Neural cell (in vitro differentiated cells): ENCODE results near the gene LAG3. TPM values are rescaled to one million over a fixed set of nuclear protein-coding genes. Genes with fewer than 3 reads are reported as not detected.

Experiments
- H2AFZ ChIP-seq: fragments of 200-600, 300-800 bp; sonication (generic), shearing (Covaris generic); 2 replicates; pipeline ENCODE4 v1.6.0; 2014; ENCODE audit warnings: low read depth, mild to moderate bottlenecking, antibody characterized with exemption, low read length, moderate library complexity
- H3F3A ChIP-seq: fragments of 200-600 bp; shearing (Covaris generic); 2 replicates; pipeline ENCODE4 v1.6.1; 2016; ENCODE audit warnings: mild to moderate bottlenecking, moderate library complexity, mixed read lengths, antibody characterized with exemption, low read length; ENCODE audit not compliant: insufficient read depth, poor library complexity, severe bottlenecking
- H3K27ac ChIP-seq: fragments of 200-600, 300-800 bp; sonication (generic), shearing (Covaris generic); 2 replicates; pipeline ENCODE4 v1.5.1; 2014; ENCODE audit warnings: mild to moderate bottlenecking, low read length, moderate library complexity
- H3K27me3 ChIP-seq: fragments of 300-800, 200-600 bp; sonication (generic), shearing (Covaris generic); 2 replicates; pipeline ENCODE4 v1.6.0; 2014; ENCODE audit warnings: mild to moderate bottlenecking, low read depth, low read length, moderate library complexity; ENCODE audit not compliant: insufficient read depth
- H3K36me3 ChIP-seq: fragments of 300-800, 200-600 bp; sonication (generic), shearing (Covaris generic); 2 replicates; pipeline ENCODE4 v1.5.1; 2014; ENCODE audit warnings: mild to moderate bottlenecking, antibody characterized with exemption, low read length, moderate library complexity; ENCODE audit not compliant: insufficient read depth
- H3K4me2 ChIP-seq: fragments of 300-800, 200-600 bp; sonication (generic), shearing (Covaris generic); 2 replicates; pipeline ENCODE4 v1.6.0; 2014; ENCODE audit warnings: mild to moderate bottlenecking, low read length
- H3K4me3 ChIP-seq: fragments of 300-800, 200-600 bp; sonication (generic), shearing (Covaris generic); 2 replicates; pipeline ENCODE4 v1.5.1; 2014; ENCODE audit warnings: mild to moderate bottlenecking, low read length, moderate library complexity
- H3K79me2 ChIP-seq: fragments of 200-600 bp; shearing (Covaris generic); replicated peaks from 2 replicates; pipeline ENCODE4 v1.6.0; 2014; ENCODE audit warnings: mild to moderate bottlenecking, low read length, moderate library complexity; ENCODE audit not compliant: insufficient read depth
- H3K9ac ChIP-seq: fragments of 300-800, 200-600 bp; sonication (generic), shearing (Covaris generic); 2 replicates; pipeline ENCODE4 v1.6.1; 2016; ENCODE audit warnings: mild to moderate bottlenecking, low read length, mixed read lengths
- H3K9me2 ChIP-seq: fragments of 200-600 bp; shearing (Covaris generic); 2 replicates; pipeline ENCODE4 v1.6.1; 2016; ENCODE audit warnings: mild to moderate bottlenecking, low read length, mixed read lengths; ENCODE audit not compliant: insufficient read depth
- H3K9me3 ChIP-seq: fragments of 200-600, 300-800 bp; sonication (generic), shearing (Covaris generic); 2 replicates; pipeline ENCODE4 v1.6.1; 2016; ENCODE audit warnings: mild to moderate bottlenecking, mixed run types, low read length, moderate library complexity, mixed read lengths
- H4K20me1 ChIP-seq: fragments of 200-600 bp; shearing (Covaris generic); 2 replicates; pipeline ENCODE4 v1.6.1; 2016; ENCODE audit warnings: mild to moderate bottlenecking, mixed run types; ENCODE audit not compliant: insufficient read depth
- CTCF ChIP-seq: fragments of 450-650 bp; IDR thresholded peaks from 2 replicates; pipeline ENCODE4 v1.5.1; 2014; ENCODE audit warnings: antibody characterized with exemption, mild to moderate bottlenecking, moderate library complexity; ENCODE audit not compliant: poor library complexity, severe bottlenecking
- EP300 ChIP-seq: fragments of 450-650 bp; conservative IDR thresholded peaks from 2 replicates; pipeline ENCODE4 v1.6.1; 2014; ENCODE audit warnings: antibody characterized with exemption, mild to moderate bottlenecking, moderate library complexity; ENCODE audit not compliant: poor library complexity, severe bottlenecking
- EZH2 ChIP-seq: fragments of 200-600, 300-800 bp; shearing (Covaris generic), sonication (generic); IDR thresholded peaks from 2 replicates; pipeline ENCODE4 v1.6.1; 2014; ENCODE audit warnings: antibody characterized with exemption, low read length, borderline replicate concordance, mild to moderate bottlenecking; ENCODE audit not compliant: insufficient read depth, poor library complexity, severe bottlenecking
- MXI1 ChIP-seq: fragments of 450-650 bp; conservative IDR thresholded peaks from 2 replicates; pipeline ENCODE4 v1.6.1; 2014; ENCODE audit warnings: antibody characterized with exemption, mild to moderate bottlenecking; ENCODE audit not compliant: poor library complexity, severe bottlenecking
- POLR2AphosphoS5 ChIP-seq: IDR thresholded peaks from 2 replicates; pipeline ENCODE4 v1.6.1; 2012
- RAD21 ChIP-seq: fragments of 450-650 bp; conservative IDR thresholded peaks from 2 replicates; pipeline ENCODE4 v1.6.1; 2014; ENCODE audit warnings: antibody characterized with exemption, mild to moderate bottlenecking, moderate library complexity
- REST ChIP-seq: IDR thresholded peaks from 2 replicates; pipeline ENCODE4 v1.6.1; 2012; ENCODE audit warnings: borderline replicate concordance
- SMC3 ChIP-seq: fragments of 450-650 bp; conservative IDR thresholded peaks from 2 replicates; pipeline ENCODE4 v1.6.1; 2014; ENCODE audit warnings: antibody characterized with exemption, mild to moderate bottlenecking, moderate library complexity; ENCODE audit not compliant: poor library complexity
- TAF1 ChIP-seq: IDR thresholded peaks from 2 replicates; pipeline ENCODE4 v1.6.1; 2012; ENCODE audit warnings: low read depth
- polyA plus RNA-seq: library from polyadenylated mRNA; depleted of rRNA; stranded (reverse); fragments of >200 nt; gene quantifications from 2 replicates; pipeline ENCODE4 v1.2.3, GENCODE V29; 2014

The LAG3 gene
- polyA plus RNA-seq, 1 donor from 2014 or later: 1.4 TPM

GRCh38 chr12:6782119-6782518 lies 9.8 kb downstream of the LAG3 start:
- Histone ChIP-seq H3K27ac (no peak overlapping the region), H3K79me2 (no peaks in the 10 kb centered on the region), H3K9me2 (no peaks in the 10 kb centered on the region), H3K9me3 (no peaks in the 10 kb centered on the region), H3K4me2 (no peak overlapping the region), H3F3A (no peaks in the 10 kb centered on the region), H3K4me3 (no peak overlapping the region), H3K9ac (no peak overlapping the region), H3K27me3 (no peaks in the 10 kb centered on the region), H2AFZ (no peak overlapping the region), H3K36me3 (peaks cover 3% of the 10 kb centered on the region), H4K20me1 (no peaks in the 10 kb centered on the region)
- TF ChIP-seq EP300: no peak
- TF ChIP-seq MXI1: no peak
- TF ChIP-seq REST: no peak
- no peak for TF ChIP-seq RAD21
- no peak for TF ChIP-seq TAF1
- no peak for TF ChIP-seq SMC3
- TF ChIP-seq CTCF: no peak
- TF ChIP-seq EZH2: no peak
- TF ChIP-seq POLR2AphosphoS5: no peak

GRCh38 chr12:6782850-6783566 lies 10.7 kb downstream of the LAG3 start:
- no peaks in the 10 kb centered on the region for H3K79me2 ChIP-seq
- TF ChIP-seq REST: no peak
- TF ChIP-seq TAF1: no peak
- TF ChIP-seq POLR2AphosphoS5: no peak
- no peaks in the 10 kb centered on the region for H4K20me1 ChIP-seq
- no peak overlapping the region for H3K4me3 ChIP-seq
- no peaks in the 10 kb centered on the region for H3K36me3 ChIP-seq
- H3K9me2 ChIP-seq: no peaks in the 10 kb centered on the region
- H3K27me3 ChIP-seq: no peaks in the 10 kb centered on the region
- no peaks in the 10 kb centered on the region for H3F3A ChIP-seq
- no peaks in the 10 kb centered on the region for H3K9me3 ChIP-seq
- H3K27ac ChIP-seq: no peak overlapping the region
- no peak overlapping the region for H2AFZ ChIP-seq
- no peak overlapping the region for H3K9ac ChIP-seq
- H3K4me2 ChIP-seq: no peak overlapping the region
